A549 (cell line): ENCODE data around the gene COBL.

Experiments
- EP300 ChIP-seq, 2 experiments: fragments of >200 bp; sonication (Bioruptor Twin); formaldehyde crosslinking; IDR thresholded peaks; 2 replicates in 1 of 2; 3 replicates in 1 of 2; pipeline ENCODE4 v1.6.1; 2016 to 2017
- POLR2A ChIP-seq: IDR thresholded peaks from 2 replicates; pipeline ENCODE4 v1.6.1; 2012; ENCODE audit warnings: mild to moderate bottlenecking, low read length

DNA sequence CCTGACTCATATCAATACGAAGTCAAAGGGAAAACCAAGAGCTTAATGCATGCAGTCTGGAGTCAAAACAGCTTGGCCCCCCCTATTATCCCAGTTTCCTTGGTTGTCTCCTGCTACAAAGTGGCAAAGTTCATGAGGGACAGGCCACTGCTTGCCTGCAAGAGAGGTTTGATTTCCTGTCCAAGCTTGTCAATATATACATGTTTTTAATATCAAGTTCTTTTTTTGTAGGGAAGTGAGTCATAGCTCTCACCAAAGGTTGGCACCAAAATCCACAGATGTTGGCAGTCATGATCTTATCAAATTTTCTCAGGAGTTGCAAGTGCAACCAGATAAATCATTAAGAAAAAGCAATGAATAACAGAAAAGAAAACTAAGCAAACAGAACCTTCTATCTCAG is 176.8 kb downstream of the COBL start:
- no peak for TF ChIP-seq POLR2A
- TF ChIP-seq EP300 (IDR thresholded peaks at IDR 0.05) = no peak
